Measurements from ENCODE around the gene TNIP1.

TNIP1 gene

GRCh38 chr5:151066920-151067319 lies 13.9 kb downstream of the TNIP1 start:
- no peak overlapping the region for H3K9ac ChIP-seq (ENCODE audit: insufficient read length, low read depth)
- H3K4me3 ChIP-seq (ENCODE audit: insufficient read length, low read depth): no peak overlapping the region
- peaks cover 44% of the 10 kb centered on the region for H3K36me3 ChIP-seq (ENCODE audit: insufficient read depth, insufficient read length, low read length)
- DNase-seq (ENCODE audit: low read depth, low spot score): no peak
- no peaks in the 10 kb centered on the region for H3K27me3 ChIP-seq (ENCODE audit: insufficient read depth, insufficient read length)
- no peaks in the 10 kb centered on the region for H3K4me1 ChIP-seq (ENCODE audit: insufficient read depth, insufficient read length)
- peaks cover 13% of the 10 kb centered on the region; the same call in 1 of the 2 replicates for H3K9me3 ChIP-seq (ENCODE audit: insufficient read depth, low read length)
- TF ChIP-seq SUZ12 (IDR thresholded peaks at IDR 0.05; ENCODE audit: extremely low read depth, insufficient read depth, insufficient read length) (no peak), YY1 (IDR thresholded peaks at IDR 0.05; ENCODE audit: insufficient read depth, insufficient read length) (no peak), ZNF274 (IDR thresholded peaks at IDR 0.05; ENCODE audit: low read depth, low read length) (no peak)

- peaks cover 48% of the 10 kb centered on the region for H3K36me3 ChIP-seq (ENCODE audit: insufficient read depth, insufficient read length, low read length)
- no peak overlapping the region for H3K4me3 ChIP-seq (ENCODE audit: insufficient read length, low read depth)
Observed at GRCh38 chr5:151065609-151066008, 15.2 kb downstream of the TNIP1 start.

GRCh38 chr5:151064916-151065499 lies 15.8 kb downstream of the TNIP1 start:
- Histone ChIP-seq H3K9me3 (ENCODE audit: insufficient read depth, low read length) (peaks cover 13% of the 10 kb centered on the region; the same call in 1 of the 2 replicates), H3K9ac (ENCODE audit: insufficient read length, low read depth) (no peak overlapping the region), H3K4me3 (ENCODE audit: insufficient read length, low read depth) (no peak overlapping the region), H3K36me3 (ENCODE audit: insufficient read depth, insufficient read length, low read length) (peaks cover 49% of the 10 kb centered on the region), H3K4me1 (ENCODE audit: insufficient read depth, insufficient read length) (peaks cover 2% of the 10 kb centered on the region), H3K27me3 (ENCODE audit: insufficient read depth, insufficient read length) (no peaks in the 10 kb centered on the region)
- TF ChIP-seq YY1 (IDR thresholded peaks at IDR 0.05; ENCODE audit: insufficient read depth, insufficient read length): no peak
- TF ChIP-seq ZNF274 (IDR thresholded peaks at IDR 0.05; ENCODE audit: low read depth, low read length): no peak
- TF ChIP-seq SUZ12 (IDR thresholded peaks at IDR 0.05; ENCODE audit: extremely low read depth, insufficient read depth, insufficient read length): no peak
- no peak for DNase-seq (ENCODE audit: low read depth, low spot score)

More at GRCh38 chr5:151065609-151066008, 15.2 kb downstream of the TNIP1 start:
- Histone ChIP-seq H3K27me3 (ENCODE audit: insufficient read depth, insufficient read length) (no peaks in the 10 kb centered on the region), H3K4me1 (ENCODE audit: insufficient read depth, insufficient read length) (no peaks in the 10 kb centered on the region), H3K9me3 (ENCODE audit: insufficient read depth, low read length) (peaks cover 13% of the 10 kb centered on the region; the same call in 1 of the 2 replicates), H3K9ac (ENCODE audit: insufficient read length, low read depth) (no peak overlapping the region)
- TF ChIP-seq SUZ12 (IDR thresholded peaks at IDR 0.05; ENCODE audit: extremely low read depth, insufficient read depth, insufficient read length): no peak
- DNase-seq (ENCODE audit: low read depth, low spot score): no peak

- no peak for DNase-seq (ENCODE audit: low read depth, low spot score)
- peaks cover 59% of the 10 kb centered on the region for H3K36me3 ChIP-seq (ENCODE audit: insufficient read depth, insufficient read length, low read length)
- H3K9me3 ChIP-seq (ENCODE audit: insufficient read depth, low read length): peaks cover 11% of the 10 kb centered on the region; the same call in 1 of the 2 replicates
- no peak overlapping the region for H3K9ac ChIP-seq (ENCODE audit: insufficient read length, low read depth)
- H3K4me1 ChIP-seq (ENCODE audit: insufficient read depth, insufficient read length): peaks cover 2% of the 10 kb centered on the region
- H3K4me3 ChIP-seq (ENCODE audit: insufficient read length, low read depth): no peak overlapping the region
- H3K27me3 ChIP-seq (ENCODE audit: insufficient read depth, insufficient read length): no peaks in the 10 kb centered on the region
- TF ChIP-seq SUZ12 (IDR thresholded peaks at IDR 0.05; ENCODE audit: extremely low read depth, insufficient read depth, insufficient read length) (no peak), YY1 (IDR thresholded peaks at IDR 0.05; ENCODE audit: insufficient read depth, insufficient read length) (no peak), ZNF274 (IDR thresholded peaks at IDR 0.05; ENCODE audit: low read depth, low read length) (no peak)
Observed at GRCh38 chr5:151063142-151063989, 17.5 kb downstream of the TNIP1 start.

- Histone ChIP-seq H3K36me3 (ENCODE audit: insufficient read depth, insufficient read length, low read length) (peaks cover 60% of the 10 kb centered on the region), H3K9ac (ENCODE audit: insufficient read length, low read depth) (no peak overlapping the region), H3K9me3 (ENCODE audit: insufficient read depth, low read length) (peaks cover 3% of the 10 kb centered on the region; the same call in 1 of the 2 replicates), H3K27me3 (ENCODE audit: insufficient read depth, insufficient read length) (no peaks in the 10 kb centered on the region), H3K4me3 (ENCODE audit: insufficient read length, low read depth) (no peak overlapping the region), H3K4me1 (ENCODE audit: insufficient read depth, insufficient read length) (peaks cover 2% of the 10 kb centered on the region)
- no peak for DNase-seq (ENCODE audit: low read depth, low spot score)
- TF ChIP-seq ZNF274 (IDR thresholded peaks at IDR 0.05; ENCODE audit: low read depth, low read length): no peak
- TF ChIP-seq YY1 (IDR thresholded peaks at IDR 0.05; ENCODE audit: insufficient read depth, insufficient read length): no peak
- no peak for TF ChIP-seq SUZ12 (IDR thresholded peaks at IDR 0.05; ENCODE audit: extremely low read depth, insufficient read depth, insufficient read length)
Observed at GRCh38 chr5:151062405-151063141, 18.3 kb downstream of the TNIP1 start.

GRCh38 chr5:151060742-151061141 lies 20.1 kb downstream of the TNIP1 start:
- Histone ChIP-seq H3K4me3 (ENCODE audit: insufficient read length, low read depth) (no peak overlapping the region), H3K9me3 (ENCODE audit: insufficient read depth, low read length) (no peaks in the 10 kb centered on the region), H3K4me1 (ENCODE audit: insufficient read depth, insufficient read length) (peaks cover 2% of the 10 kb centered on the region), H3K9ac (ENCODE audit: insufficient read length, low read depth) (no peak overlapping the region), H3K36me3 (ENCODE audit: insufficient read depth, insufficient read length, low read length) (peaks cover 70% of the 10 kb centered on the region), H3K27me3 (ENCODE audit: insufficient read depth, insufficient read length) (no peaks in the 10 kb centered on the region)
- no peak for TF ChIP-seq YY1 (IDR thresholded peaks at IDR 0.05; ENCODE audit: insufficient read depth, insufficient read length)
- no peak for TF ChIP-seq ZNF274 (IDR thresholded peaks at IDR 0.05; ENCODE audit: low read depth, low read length)
- no peak for TF ChIP-seq SUZ12 (IDR thresholded peaks at IDR 0.05; ENCODE audit: extremely low read depth, insufficient read depth, insufficient read length)
- no peak for DNase-seq (ENCODE audit: low read depth, low spot score)
